ENCODE data around the gene PTEN.
"Not testable (repeated sequence)": the region's sequence is repeated elsewhere in the genome, so short reads cannot be mapped to it uniquely, and the experiment has no call there.

The PTEN gene

DNA sequence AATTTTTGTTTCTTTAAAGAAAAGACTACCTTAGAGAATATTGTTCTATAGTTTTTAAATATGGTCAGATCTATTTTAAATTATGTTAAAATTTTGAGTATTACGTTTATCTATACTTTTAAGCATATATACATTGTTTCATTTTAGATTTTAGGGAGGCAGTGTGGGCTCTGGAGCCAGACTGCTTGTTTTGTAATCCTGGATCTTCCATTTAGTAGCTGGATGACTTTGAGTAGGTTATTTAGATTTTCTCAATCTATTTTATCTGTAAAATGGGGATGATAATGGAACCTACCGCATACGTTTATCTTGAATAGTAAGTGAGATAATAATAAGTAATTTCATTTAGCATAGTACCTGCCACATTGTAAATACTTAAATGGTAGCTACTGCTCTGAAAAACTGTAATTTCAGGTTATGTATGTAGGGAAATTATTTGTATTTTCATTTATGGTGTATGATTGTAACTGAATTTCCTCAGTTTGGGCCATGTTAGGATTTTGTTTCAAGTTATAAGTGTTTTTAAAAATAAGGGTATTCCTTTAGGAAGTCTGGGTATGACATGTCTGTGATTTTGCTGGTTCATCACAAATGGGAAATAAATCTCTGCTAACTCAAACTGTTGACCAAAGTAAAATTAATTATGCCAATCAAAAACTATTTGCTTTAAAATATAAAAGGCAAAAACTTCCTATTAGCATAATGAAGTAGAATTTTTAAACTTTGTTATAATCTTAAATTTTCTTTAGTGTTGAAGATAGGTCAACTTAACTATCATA lies 6.5 kb downstream of the PTEN start:
- no peak for DNase-seq (ENCODE audit: extremely low spot score)
- TF ChIP-seq, protein P1, sequence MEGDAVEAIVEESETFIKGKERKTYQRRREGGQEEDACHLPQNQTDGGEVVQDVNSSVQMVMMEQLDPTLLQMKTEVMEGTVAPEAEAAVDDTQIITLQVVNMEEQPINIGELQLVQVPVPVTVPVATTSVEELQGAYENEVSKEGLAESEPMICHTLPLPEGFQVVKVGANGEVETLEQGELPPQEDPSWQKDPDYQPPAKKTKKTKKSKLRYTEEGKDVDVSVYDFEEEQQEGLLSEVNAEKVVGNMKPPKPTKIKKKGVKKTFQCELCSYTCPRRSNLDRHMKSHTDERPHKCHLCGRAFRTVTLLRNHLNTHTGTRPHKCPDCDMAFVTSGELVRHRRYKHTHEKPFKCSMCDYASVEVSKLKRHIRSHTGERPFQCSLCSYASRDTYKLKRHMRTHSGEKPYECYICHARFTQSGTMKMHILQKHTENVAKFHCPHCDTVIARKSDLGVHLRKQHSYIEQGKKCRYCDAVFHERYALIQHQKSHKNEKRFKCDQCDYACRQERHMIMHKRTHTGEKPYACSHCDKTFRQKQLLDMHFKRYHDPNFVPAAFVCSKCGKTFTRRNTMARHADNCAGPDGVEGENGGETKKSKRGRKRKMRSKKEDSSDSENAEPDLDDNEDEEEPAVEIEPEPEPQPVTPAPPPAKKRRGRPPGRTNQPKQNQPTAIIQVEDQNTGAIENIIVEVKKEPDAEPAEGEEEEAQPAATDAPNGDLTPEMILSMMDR (IDR thresholded peaks at IDR 0.05; ENCODE audit: control extremely low read depth, extremely low read depth, low read depth, missing control alignments) = no peak
- POLR2A ChIA-PET = no interaction called here
- CTCF ChIA-PET = interaction anchor here (1.2 to 1.6 kb wide), 2 partner anchors 60 to 244 kb away, joined by 3 read pairs; no protein-coding TSS in a partner anchor

- TF ChIP-seq, protein P1 (IDR thresholded peaks at IDR 0.05; ENCODE audit: control extremely low read depth, extremely low read depth, low read depth, missing control alignments) = no peak
- DNase-seq (ENCODE audit: extremely low spot score) = no peak
- CTCF ChIA-PET = interaction anchor here (1.3 to 2.4 kb wide), 3 partner anchors 10 to 23 kb away, joined by 3 to 10 read pairs (median 5); partner anchors contain the start of genes KLLN and PTEN
- POLR2A ChIA-PET = no interaction called here
Observed at GRCh38 chr10:87872828-87873227, 9.4 kb downstream of the PTEN start.

GRCh38 chr10:87873656-87874055 lies 10.2 kb downstream of the PTEN start:
- POLR2A ChIA-PET = no interaction called here
- CTCF ChIA-PET = interaction anchor here (1.0 to 2.4 kb wide), 3 partner anchors 9 to 22 kb away, joined by 3 to 10 read pairs (median 3); partner anchors contain the start of genes KLLN and PTEN
- TF ChIP-seq, protein P1 (IDR thresholded peaks at IDR 0.05; ENCODE audit: control extremely low read depth, extremely low read depth, low read depth, missing control alignments) = no peak
- DNase-seq (ENCODE audit: extremely low spot score) = no peak

- CTCF ChIA-PET = no interaction called here
- no peak for DNase-seq (ENCODE audit: extremely low spot score)
- TF ChIP-seq, protein P1 (IDR thresholded peaks at IDR 0.05; ENCODE audit: control extremely low read depth, extremely low read depth, low read depth, missing control alignments) = no peak
- POLR2A ChIA-PET = no interaction called here
Observed at GRCh38 chr10:87875929-87876571, 12.6 kb downstream of the PTEN start.

DNA sequence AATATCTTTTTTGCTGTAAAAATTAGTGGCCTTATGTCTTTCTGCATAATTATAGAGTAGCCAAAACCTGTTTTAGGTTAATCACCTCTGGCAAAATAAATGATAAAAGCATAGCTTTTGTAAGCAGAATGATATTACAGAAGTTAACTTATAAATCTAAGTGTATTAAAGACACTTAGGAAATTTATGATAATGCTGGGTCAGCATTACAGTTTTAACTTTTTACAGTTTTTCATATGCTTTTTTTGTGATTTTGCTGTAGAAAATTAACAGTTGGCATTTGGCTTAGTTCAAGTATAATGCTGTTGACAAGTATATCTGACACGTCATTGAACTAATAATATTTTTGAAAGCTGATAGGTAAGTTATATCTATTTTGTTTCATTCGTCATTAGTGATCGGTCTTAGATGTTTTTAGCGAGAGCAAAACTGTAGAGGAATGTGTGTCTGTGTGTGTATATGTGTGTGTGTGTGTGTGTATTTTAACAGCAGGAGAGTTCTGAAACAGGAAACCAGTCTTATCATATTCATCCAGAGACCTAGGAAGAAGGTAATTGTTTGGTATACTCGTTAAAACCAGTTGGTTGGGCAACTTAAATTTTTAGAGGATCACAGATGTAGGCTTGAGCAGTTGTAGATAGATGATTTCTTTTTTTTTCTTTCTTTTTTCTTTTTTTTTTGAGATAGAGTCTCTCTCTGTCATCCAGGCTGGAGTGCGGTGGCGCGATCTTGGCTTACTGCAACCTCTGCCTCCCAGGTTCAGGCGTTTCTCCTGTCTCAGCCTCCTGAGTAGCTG lies 15.4 kb downstream of the PTEN start:
- ChIA-PET POLR2A (no interaction called here), CTCF (interaction anchor here (0.8 to 1.4 kb wide), 2 partner anchors 36 to 48 kb away, joined by 3 read pairs; no protein-coding TSS in a partner anchor)
- DNase-seq (ENCODE audit: extremely low spot score) = no peak
- TF ChIP-seq, protein P1 (IDR thresholded peaks at IDR 0.05; ENCODE audit: control extremely low read depth, extremely low read depth, low read depth, missing control alignments) = no peak

GRCh38 chr10:87880336-87880735 lies 16.9 kb downstream of the PTEN start:
- DNase-seq (ENCODE audit: extremely low spot score) = no peak
- TF ChIP-seq, protein P1 (IDR thresholded peaks at IDR 0.05; ENCODE audit: control extremely low read depth, extremely low read depth, low read depth, missing control alignments) = no peak
- ChIA-PET CTCF (interaction anchor here (1.4 kb wide), 1 partner anchor 34 kb away, joined by 3 read pairs; no protein-coding TSS in a partner anchor), POLR2A (no interaction called here)

- CTCF ChIA-PET; POLR2A ChIA-PET; DNase-seq (ENCODE audit: extremely low spot score): not testable (repeated sequence)
Observed at GRCh38 chr10:87881373-87882059, 18.1 kb downstream of the PTEN start.
